HG02588 (cell line): ENCODE results near the gene HGS.
A peak's percentile ranks its signal among the peaks of the same experiment; 100 is the strongest.

Experiments used
- ATAC-seq: cut with Tn5 transposase; IDR thresholded peaks from one replicate; pipeline ENCODE4 v1.9.1; 2021; ENCODE audit warnings: mild to moderate bottlenecking, moderate library complexity; ENCODE audit not compliant: unreplicated experiment

Gene HGS

DNA sequence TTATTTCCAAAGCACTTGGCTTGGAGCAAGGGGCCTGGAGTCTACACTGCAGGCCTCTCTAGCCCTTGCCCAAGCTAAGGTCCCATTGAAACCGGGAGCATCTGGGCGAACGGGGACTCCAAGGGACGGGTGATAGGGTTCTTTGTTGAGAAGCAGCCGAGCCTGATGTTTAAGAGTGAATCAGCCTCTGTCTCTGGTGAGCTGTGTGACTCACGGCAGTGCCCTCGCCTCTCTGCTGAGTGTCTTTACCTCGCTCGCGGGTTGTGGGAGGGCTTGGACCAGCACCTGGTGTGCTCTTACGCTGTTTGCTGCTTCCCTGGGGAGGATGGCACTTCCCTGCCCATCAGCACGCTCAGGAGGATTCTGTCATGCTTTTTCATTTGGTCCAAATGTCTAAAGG is 1.3 kb downstream of the HGS start:
- no peak for ATAC-seq

DNA sequence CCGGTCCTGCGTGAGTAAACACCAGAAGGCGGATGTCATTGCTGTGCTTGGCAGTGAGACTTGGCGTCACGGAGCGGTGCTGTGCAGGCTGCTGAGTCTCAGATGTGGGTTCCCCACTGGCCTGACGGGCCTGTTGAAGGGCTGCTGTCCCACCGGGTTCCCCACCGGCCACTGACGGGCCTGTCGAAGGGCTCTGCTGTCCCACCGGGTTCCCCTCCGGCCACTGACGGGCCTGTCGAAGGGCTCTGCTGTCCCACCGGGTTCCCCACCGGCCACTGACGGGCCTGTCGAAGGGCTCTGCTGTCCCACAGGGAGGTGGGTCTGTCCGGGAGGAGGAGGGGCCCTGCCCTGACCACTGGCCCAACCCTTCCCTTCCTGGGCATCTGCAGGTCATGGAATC is 2.8 kb downstream of the HGS start:
- ATAC-seq: no peak

DNA sequence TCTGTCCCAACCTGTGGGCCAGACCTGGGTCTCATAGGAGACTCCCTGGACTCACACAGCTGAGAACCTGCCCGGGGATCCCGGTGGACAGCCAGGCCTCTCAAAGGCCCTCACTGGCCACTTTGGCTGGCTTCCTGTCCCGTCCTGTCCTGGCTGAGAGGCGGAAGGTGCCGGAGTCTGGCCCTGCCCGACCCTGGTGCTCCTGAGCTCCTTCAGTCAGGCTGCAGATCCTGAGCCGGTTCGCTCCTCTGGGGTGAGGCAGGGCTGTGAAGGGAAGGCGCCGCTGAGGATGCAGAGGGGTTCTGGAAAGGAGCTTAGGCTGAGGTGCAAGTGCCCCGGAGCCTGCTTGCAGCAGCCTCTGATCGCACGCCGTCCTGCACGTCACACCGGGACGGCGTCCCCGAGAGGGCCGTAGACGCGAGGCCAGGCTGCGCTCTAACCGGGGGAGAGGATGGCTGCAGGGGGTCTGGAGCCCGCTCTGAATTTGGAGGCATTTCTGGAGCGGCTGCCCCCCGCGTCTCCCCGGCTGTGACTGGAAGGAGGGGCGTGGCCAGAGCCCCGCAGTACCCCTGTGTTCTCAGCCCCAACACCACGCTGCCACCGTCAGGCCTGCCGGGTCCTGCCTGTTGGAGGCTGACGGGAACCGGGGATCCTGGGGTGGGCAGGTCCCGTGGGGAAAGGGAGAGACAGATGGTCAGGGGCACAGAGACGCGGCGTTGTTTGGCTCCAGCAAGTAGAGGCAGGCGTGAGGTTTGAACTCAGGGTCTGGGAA is 4.1 kb downstream of the HGS start:
- no peak for ATAC-seq

DNA sequence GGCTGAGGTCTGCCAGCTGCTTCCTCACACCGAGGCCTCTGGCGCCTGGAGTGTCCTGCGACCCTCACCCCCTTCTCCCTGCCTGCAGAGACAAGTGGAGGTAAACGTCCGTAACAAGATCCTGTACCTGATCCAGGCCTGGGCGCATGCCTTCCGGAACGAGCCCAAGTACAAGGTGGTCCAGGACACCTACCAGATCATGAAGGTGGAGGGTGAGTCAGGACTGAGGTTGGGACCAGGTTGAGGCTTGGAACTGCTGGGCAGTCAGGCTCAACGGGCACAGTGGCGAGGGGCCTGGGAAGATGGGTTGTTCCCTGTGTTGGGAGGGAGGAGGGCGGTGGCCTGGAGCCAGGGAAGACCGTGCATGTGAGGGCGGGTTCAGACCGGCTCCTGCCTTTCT is 4.8 kb downstream of the HGS start:
- no peak for ATAC-seq

DNA sequence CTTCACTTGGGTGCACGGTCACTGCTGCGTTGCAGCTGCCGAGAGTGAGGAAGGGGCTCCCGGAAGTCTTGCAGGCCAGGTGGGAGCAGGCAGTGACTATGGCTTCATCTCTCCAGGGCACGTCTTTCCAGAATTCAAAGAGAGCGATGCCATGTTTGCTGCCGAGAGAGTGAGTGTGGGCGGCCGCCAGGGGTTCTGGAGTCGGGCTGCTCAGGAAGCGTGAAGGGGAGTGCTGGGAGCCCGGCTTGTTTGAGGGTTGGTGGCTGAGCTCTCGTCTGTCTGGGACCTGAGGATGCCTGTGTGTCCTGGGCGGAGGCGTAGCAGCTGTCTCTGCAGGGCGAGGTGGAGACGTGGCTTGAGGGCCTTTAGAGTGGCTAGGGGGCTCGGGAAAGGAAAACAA is 6.3 kb downstream of the HGS start:
- ATAC-seq: no peak

GRCh38 chr17:81690549-81690948 is 6.7 kb downstream of the HGS start:
- no peak for ATAC-seq

DNA sequence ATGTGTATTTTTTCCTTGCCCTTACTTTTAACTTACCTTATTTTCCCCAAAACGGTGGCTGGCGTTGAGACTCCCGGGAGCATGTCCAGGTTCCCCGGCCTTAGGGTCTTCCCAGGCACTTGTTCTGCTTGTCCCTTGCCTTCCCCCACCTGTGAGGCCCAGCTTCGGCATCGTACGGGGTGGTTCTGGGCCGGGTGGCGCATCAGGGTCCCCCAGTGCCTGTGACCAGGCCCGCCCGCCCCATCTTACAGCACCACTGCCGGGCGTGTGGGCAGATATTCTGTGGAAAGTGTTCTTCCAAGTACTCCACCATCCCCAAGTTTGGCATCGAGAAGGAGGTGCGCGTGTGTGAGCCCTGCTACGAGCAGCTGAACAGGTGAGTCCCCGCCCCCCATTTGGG is 7.4 kb downstream of the HGS start:
- ATAC-seq: no peak

DNA sequence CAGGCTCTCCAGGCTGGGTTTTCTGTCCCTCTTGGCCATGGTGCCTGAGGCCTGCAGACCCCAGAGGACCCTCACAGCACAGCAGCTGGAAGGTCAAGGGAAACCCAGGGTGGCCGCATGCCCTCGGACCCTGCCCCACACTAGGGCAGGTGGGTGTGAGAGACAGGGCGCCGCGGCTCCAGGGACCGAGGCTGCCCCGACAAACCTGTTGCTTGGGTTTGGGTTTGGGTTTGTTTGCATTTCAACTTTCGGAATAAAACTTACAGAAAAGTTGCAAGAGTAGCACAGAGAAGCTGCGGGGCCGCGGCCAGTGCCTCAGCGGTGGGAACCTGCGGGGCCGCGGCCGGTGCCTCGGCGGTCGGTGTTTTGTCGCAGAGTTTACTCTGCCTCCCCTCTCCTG is 7.8 kb downstream of the HGS start:
- no peak for ATAC-seq

GRCh38 chr17:81693509-81694210 is 9.8 kb downstream of the HGS start:
- no peak for ATAC-seq

DNA sequence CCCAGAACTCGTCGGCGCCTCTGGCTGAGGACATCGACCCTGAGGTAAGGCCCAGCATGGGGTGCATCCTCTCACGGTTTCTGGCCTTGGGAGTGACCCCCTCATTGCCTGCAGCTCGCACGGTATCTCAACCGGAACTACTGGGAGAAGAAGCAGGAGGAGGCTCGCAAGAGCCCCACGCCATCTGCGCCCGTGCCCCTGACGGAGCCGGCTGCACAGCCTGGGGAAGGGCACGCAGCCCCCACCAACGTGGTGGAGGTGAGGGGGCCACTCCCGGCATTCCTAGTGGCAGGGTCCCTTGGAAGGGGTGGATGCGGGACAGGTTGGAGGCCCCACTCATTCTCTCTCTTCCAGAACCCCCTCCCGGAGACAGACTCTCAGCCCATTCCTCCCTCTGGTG is 11.0 kb downstream of the HGS start:
- no peak for ATAC-seq

- ATAC-seq: no peak
These were observed 11.4 kb downstream of the HGS start for GRCh38 chr17:81695211-81695610.

DNA sequence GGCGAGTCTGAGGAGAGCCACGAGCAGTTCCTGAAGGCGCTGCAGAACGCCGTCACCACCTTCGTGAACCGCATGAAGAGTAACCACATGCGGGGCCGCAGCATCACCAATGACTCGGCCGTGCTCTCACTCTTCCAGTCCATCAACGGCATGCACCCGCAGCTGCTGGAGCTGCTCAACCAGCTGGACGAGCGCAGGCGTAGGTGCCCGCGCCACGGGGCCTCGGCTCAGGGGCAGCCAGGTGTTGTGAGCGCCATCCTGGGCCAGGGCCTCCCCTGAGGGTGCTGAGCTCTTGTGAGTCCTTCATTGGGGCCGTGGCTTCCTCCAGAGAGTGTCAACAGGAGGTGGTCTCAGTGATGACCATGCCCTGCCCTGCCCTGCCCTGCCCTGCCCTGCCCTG is 12.0 kb downstream of the HGS start:
- no peak for ATAC-seq

- ATAC-seq: no peak
These were observed 12.6 kb downstream of the HGS start for GRCh38 chr17:81696218-81696941.

GRCh38 chr17:81697261-81698044 is 13.6 kb downstream of the HGS start:
- no peak for ATAC-seq

DNA sequence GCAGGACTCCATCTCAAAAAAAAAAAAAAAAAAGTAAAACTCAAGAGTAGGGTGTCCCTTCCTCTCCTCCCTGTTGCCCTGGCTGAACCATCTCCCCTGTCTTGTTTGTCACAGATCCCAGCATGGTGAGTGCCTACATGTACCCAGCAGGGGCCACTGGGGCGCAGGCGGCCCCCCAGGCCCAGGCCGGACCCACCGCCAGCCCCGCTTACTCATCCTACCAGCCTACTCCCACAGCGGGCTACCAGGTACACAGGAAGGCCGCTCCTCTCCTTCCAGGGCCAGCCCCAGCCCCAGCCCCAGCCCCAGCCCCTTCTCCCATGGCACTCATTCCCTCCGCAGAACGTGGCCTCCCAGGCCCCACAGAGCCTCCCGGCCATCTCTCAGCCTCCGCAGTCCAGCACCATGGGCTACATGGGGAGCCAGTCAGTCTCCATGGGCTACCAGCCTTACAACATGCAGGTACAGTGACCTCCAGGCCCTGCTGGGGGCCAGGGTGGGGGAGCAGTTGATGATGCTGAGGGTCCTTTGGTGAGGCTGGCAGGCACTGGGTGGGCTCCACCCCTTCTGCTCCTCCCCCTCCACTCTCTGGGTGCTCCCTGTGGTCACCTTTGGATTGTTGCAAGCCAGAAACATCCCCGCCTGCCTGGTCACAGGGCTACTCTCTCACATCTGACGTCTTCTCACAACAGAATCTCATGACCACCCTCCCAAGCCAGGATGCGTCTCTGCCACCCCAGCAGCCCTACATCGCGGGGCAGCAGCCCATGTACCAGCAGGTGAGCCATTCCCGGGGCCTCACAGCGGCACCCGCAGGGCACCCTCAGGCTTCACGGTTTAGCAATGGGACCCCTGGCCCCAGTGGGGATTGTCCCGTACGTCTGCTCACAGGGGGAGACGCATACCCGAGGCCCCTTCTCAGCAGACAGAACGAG is 16.8 kb downstream of the HGS start:
- no peak for ATAC-seq

GRCh38 chr17:81701288-81702071 is 17.7 kb downstream of the HGS start:
- no peak for ATAC-seq

DNA sequence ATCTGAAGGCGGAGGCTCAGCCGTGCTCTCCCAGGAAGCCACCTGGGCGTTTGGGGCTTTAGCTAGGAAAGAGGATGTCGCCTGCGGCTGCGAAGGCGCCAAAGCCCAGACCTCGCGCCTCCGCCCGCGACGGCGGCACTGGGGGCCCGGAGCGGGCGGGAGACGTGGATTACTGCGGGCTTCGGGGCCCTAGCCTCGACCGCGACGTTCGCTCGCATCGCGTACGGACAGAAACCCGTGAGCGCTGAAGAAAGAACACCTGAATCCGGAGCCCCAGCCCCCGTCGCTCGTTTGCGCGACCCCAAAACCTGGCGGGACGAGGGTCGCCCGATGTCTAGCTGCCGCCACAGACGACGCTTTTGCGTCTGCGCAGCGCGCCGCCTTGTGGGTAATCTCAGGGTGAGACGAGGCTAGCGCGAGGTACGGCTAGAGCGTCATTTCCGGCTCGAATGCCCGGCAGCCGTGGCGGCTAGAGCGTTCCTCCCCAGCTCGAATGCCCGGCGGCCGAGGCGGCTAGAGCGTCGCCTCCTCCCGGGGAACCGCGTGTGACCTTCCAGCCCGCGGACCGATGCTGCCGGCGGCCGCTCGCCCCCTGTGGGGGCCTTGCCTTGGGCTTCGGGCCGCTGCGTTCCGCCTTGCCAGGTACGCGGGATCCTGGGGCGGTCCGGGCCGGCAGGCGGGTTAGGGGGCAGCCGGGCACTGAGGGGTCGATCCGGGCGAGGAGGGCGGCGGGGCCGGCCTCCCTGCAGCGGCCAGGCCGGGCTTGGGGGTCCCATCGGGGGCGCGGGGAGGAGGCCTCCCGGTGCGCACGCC is 19.3 kb downstream of the HGS start, which contains the start of gene MRPL12:
Gene MRPL12 (plus strand): TSS at position 434 of the 813 bp plus-strand sequence. CDS start 135 bp downstream, at position 569.
- ATAC-seq: peak; percentile 68
